Mucosa of gallbladder (tissue), 1 donor: ENCODE measurements around the gene ABCA4. TPM values are rescaled to one million over a fixed set of nuclear protein-coding genes. Genes with fewer than 3 reads are reported as not detected.
"Not testable (repeated sequence)": the region's sequence is repeated elsewhere in the genome, so short reads cannot be mapped to it uniquely, and the experiment has no call there.

Experiments used
- DNase-seq: peaks from one replicate; pipeline ENCODE4 v3.0.0-alpha.2; 2020; ENCODE audit warnings: low spot score
- total RNA-seq: library from RNA; stranded (reverse); gene quantifications from one replicate; pipeline ENCODE4 v1.2.1, GENCODE V29; 2021
- donor health status: DM: no; HTN: no; CAD: no.

Gene ABCA4
- 0.26 TPM for total RNA-seq

DNA sequence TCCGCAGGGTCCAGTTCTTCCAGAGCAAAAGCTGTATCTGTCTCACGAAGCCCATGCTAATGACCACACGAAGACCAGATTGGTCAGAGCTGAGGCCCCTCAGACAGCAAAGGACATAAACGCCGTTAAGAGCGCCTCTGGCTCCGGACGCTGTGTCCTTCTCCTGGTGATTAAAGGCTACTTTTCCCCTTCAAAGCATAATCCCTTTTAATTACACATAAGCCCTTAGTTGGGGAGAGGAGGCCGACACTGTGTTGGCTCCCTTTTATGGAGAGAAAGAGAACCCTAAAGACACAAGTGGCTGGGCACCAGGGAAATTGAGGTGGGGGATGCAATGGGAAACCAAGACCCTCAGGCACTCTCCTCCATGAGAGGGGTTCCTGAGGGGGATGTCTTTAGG, at the start of gene ABCA4:
Gene ABCA4, minus strand, starts transcription at position 158 of the 400 bp plus-strand sequence. Its CDS starts 103 bp downstream, at position 55.
- no peak for DNase-seq

DNA sequence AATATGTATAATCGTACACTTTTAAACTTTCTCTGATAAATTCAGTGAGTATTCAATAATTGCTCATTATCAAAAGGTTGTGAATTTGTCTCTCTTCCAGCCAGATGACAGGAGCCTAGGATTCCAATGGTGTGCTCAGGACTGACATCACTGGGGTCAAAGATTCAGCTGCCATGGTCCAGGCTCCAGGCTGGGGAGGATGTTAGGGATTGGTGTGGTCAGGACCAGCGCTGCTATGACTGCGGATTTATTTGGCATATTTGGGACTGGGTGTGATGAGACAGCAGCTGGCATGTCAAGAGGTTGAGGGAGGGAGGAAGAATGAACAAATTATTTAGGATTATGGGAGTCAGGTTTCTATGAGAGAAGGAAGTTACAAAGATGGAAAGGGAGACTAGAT, 48.2 kb upstream of the ABCA4 start:
- DNase-seq, result no peak

DNA sequence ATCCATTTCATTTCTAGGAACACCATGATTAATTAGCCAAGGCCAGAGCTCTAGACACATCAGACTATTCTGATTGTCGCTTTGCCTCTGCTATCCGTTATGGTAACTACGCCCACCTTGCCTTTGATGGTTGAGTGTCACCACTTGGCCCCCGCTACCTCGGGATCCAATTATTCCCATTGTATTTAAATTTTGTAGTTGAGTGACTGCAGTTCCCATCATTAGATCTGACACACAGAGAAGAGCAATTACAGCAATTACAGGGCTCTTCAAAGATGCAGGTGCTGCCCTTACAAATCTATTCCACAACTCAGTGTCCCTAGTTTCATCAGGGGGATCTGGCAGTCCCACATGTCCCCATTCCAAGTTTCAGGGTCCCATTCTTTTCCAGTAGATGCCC, 44.9 kb upstream of the ABCA4 start:
- no peak for DNase-seq

DNA sequence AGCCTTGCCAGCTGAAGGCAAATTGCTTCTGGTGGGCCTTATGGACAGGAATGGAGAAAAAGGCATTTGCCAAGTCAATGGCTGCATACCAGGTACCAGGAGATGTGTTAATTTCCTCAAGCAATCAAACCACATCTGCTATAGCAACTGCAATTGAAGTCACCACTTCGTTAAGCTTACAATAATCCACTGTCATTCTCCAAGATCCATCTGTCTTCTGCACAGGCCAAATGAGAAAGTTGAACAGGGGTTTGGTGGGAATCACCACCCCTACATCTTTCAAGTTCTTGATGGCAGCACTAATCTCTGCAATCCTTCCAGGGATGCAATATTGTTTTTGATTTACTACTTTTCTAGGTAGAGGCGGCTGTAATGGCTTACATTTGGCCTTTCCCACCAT, 43.9 kb upstream of the ABCA4 start:
- DNase-seq, result not testable (repeated sequence)

DNA sequence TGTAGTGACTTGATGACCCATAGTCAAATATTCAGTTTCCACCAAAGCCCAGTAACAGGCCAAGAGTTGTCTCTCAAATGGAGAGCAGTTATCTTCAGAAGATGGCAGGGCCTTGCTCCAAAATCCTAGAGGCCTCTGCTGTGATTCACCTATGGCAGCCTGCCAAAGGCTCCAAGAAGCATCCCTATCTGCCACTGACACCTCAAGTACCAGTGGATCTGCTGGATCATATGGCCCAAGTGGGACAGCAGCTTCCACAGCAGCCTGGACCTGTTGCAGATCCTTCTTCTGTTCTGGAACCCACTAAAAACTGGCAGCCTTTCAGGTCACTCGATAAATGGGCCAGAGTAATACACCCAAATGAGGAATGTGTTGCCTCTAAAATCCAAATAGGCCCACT, 43.2 kb upstream of the ABCA4 start:
- not testable (repeated sequence) for DNase-seq

DNA sequence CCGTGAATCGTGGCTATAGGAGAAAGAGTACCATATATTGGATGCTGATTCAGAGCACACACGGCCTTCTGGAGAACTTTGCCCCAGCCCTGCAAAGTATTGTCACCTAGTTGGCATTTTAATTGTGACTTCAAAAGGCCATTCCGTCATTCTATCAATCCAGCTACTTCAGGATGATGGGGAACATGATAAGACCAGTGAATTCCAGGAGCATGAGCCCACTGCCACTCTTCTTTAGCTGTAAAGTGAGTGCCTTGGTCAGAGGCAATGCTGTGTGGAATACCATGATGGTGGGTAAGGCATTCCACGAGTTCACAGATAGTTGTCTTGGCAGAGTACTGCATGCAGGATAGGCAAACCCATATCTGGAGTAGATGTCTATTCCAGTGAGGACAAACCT, 42.3 kb upstream of the ABCA4 start:
- not testable (repeated sequence) for DNase-seq

DNA sequence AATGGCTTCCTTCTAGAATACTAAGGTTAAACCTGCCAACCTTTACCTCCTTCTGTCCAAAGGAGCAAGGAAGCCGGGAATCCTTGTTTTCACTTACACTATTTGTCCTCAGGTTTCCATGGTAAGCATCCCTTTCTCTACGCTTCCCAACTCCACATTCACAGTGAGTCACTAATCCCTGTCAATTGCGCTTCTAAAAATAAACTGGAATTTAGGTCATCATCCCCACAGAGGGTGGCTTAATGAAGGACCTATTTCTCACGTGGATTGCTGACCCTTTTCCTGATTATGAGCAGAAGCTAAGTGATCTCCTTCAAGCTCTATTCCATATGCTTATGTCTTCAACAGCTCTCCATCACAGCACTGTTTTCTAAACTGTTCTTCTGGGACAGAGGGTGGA, 39.9 kb upstream of the ABCA4 start:
- DNase-seq, result no peak

DNA sequence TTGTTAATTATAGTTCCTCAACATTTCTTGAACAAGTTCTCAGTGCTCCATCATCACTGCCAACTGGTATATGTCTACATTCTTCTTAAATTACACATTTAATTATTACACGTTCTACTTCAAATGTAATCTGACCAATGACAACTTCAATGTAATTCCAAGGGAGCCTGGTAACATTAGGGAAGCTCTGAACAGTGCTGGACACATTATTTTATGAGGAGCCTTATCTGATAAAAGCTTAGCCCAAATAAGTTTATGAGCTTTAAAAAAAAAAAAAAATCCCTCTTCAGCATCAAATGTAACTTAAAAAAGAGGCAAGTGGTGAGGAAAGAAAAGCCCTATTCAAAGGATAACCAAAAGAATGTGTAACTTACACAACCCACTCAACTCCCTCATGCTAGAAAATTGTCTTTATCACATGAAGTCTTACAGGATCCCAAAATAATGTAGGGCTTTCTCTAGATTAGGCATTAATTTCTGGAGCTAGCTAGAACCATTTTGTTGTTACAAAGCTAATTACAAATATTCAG, 35.2 kb upstream of the ABCA4 start:
- no peak for DNase-seq

DNA sequence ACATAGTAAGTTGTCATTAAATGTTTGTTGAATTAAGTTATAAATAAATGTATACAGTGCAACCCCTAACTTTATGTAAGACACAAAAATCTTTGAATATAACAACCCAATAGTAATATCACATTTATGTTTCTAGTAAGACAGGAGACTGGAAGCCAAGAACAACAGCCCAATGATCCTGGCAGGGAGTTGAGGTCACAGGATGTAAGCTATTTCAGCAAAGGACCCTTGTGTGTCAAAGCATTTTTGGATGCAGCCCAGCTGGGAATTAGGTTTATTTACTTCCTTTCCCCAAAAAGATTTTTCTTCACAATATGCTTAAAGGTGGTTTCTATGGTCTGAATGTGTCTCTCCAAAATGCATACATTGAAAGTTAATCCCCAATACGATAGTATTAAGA, 34.0 kb upstream of the ABCA4 start:
- no peak for DNase-seq

DNA sequence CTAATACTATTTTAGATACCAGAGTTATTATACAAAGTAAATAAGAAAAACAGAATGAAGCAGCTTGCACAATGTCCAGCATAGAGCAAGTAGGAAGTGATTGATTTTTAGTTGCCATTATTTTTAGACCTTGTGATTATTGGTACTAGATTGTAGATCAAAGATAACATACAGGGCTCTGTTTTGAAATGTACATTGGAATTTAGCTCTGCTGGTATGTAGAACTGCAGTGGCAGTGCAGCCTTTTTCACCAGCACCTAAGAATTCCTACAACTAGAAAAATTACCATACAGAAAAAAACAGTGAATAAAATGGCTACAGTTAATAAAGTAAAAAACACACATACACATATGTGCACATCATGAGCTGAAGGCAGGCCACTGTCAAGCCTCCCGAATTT, 32.2 kb upstream of the ABCA4 start:
- no peak for DNase-seq

DNA sequence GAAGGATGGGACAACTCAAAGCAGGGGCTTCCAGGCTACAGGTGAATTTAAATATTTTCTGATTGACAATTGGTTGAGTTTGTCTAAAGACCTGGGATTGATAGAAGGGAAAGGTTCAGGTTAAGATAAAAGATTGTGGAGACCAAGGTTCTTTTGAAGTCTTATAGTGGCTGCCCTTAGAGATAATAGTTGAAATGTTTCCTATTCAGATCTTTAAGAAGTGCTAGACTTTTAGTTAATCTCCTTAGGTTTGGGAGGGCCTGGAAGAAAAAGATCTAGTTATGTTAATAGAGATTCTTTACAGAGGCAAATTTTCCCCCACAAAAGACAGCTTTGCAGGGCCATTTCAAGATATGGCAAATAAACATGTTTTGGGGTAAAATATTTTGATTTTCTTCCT, 28.2 kb upstream of the ABCA4 start:
- not testable (repeated sequence) for DNase-seq

DNA sequence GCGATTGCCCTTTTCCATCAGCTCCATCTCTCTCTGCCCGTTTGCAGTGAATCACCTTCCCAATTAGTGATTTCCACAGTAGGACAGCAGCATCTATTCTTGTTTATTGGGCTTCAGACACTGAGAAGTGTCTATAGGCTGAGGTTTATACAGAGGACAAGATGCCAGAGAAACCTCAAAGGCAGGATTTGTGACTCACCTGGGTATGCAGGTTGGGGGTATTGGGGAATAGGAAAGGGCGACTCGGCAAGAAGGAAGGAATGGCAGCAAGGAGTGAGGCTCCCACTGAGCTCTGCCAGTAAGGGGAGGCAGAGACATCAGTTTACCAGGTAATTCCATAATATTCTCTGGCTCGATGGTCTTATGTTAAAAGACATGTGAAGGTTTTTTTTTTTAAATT, 25.3 kb upstream of the ABCA4 start:
- no peak for DNase-seq

DNA sequence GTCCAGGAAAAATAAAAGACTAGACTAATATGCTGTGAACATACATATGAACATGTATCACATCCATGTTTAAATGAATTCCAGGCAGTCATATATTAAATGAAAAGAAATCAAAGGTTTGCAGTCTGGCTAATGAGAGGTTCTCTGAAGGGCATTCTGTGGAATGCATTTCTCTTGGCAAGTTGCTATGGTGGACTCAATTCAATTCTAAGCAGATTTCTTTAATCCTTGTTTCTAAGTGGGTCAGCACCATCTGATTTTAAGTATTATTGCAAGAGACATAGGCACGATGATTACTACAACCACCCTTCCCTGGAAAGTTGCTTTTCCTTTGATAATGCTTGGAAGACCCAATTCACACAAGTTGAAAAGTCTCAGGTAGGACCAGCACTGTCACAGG, 23.9 kb upstream of the ABCA4 start:
- DNase-seq, result no peak

DNA sequence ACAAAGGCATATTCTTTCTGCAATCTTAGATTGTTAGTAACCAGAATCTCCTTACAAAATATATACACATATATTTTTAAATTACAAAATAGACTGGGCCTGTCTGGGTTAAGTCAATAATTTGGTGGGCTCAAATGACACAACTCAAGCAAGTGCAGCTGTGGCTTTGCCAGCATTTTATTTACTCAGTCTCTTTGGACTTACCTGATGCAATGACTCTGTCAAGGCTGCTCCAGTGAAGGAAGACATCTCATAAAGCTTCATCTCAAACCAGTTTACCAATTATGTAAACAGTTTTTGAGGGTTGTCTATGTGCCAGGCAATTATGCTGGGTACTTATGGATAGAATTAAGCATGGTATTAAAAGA, 22.8 kb upstream of the ABCA4 start:
- no peak for DNase-seq

DNA sequence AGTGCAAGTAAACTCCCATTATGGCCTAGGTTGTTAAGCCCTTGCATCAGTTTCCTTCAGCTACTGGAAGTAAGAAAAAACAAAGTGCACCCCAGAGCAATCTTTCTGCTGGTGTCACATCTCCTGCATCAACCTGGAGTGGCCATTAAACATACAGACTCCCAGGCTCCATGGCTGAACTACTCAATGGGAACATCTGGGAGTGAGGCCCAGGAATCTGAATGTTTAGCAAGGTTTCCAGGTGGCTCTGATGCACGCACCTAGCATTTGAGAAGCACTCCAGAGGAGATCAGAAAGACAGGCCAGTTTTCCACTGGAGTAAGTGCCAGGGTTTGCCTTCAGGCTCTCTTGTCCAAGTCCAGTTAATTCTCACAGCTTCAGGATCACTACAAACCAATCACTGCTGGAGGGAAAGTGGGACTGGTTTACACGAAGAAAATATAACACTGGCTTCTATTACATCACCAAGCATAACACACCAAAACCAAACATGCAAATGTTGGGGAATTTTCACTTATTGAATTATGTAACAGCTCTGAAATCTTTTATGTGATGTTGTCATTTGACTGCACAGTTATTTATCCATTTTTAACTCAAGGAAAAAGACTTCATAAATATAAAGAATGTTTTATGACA, 22.3 kb upstream of the ABCA4 start:
- DNase-seq, result no peak

DNA sequence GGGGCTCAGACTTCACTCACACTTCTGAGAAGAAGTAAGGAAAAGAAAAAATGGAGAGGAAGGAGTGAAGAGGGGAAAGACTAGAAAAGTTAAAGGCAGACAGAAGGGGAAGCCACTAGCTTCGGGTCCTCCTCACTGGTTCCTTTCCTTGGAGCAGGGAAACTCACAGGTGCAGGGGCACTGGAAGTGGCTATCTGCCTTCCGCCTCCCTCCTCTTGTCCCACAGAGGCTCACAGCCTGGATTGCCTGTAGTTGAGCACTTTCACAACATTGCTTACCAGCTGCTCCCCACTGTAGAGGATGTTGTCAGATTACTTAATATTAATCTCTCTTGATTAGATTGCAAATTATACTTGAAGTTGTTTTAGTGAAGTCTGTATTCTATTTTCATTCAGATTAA, 21.6 kb upstream of the ABCA4 start:
- DNase-seq, result no peak

DNA sequence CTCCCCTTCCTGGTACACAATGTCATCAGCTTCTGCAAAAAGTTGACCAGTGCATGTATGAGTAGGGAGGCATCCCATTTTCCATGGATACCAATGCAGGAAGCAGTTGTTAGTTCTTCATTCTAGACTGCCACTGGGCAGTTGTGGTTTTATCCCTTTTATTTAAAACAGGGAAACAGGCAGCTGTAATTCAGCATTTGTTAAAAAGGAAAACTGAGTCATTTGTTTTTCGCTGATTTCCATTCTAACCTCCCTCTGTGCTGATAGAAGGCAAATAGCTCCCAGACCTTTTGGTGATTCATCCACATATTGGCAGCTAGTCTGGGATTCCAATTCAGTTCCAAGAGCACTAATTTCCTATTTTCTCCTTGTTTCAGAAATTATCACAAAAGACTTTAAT, 21.1 kb upstream of the ABCA4 start:
- no peak for DNase-seq

DNA sequence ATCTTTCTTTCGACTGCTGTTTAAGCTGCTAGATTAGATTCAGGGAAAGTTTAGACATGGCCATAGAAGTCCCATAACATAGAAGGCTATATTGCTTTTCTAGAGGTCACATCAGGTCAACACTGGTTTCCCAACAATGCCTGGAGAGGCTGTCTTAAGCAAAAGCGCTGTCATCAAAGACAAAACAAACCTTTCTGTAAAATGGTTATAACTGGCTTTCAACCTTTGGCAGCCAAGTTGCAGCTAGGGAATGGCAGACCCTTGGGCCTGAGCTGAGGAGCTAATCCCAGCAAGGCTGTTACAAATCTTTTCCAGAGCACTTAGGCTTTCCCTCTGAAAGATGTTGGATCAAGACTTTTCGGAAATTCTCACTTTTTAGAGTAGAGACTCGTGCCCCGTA, 11.2 kb upstream of the ABCA4 start:
- DNase-seq, result no peak

DNA sequence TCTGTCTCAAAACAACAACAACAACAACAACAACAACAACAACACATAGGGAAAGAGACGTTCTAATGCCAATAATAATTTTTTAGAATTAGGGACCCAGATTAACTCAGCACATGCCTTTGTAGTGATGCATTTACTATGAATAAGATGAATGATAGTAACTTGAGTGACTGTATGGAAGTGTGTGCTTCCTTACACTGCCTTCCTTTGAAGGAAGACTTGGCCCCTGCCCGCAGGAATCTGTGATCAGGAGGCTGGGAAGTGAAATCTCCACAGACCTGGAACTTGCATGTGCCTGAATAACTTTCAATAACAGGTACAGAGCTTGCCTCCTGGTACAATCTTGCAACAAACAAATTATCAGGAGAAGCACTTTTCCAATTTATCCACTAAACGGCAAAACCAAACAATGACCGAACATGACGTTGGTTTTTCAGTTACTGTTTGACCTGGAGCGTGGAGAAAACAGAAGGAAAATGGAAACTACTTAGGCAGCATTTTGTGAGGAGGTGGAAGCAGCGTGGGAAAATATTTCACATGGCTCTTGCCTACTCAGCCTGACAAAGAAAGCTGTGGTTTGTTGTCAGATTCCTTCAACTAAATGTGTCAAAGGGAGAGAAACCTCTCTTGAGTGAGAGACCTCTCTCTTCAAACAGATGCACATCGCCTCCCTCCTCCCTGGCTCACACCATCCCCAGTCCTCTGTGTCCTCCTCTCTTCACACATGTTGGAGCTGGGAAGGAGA, 10.1 kb upstream of the ABCA4 start:
- DNase-seq, result no peak

DNA sequence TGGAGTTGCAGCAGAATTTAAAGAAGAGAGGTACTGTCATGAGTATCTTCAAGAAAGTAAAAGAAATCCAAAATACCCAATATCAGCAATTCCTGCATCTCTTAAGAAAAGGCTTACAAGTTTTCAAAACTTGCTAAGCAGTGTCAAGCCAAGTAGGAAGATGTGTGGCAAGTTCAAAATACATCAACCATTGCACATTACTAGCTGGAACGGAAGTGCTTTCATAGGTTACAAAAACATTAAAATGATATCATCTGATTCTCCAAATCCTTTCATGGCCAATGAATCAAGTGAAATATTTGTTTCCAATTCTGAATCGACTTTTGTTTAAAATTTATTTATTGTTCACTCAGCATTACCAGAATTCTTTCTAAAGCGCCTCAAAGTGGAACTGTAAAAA, 5.7 kb upstream of the ABCA4 start:
- DNase-seq, result no peak

DNA sequence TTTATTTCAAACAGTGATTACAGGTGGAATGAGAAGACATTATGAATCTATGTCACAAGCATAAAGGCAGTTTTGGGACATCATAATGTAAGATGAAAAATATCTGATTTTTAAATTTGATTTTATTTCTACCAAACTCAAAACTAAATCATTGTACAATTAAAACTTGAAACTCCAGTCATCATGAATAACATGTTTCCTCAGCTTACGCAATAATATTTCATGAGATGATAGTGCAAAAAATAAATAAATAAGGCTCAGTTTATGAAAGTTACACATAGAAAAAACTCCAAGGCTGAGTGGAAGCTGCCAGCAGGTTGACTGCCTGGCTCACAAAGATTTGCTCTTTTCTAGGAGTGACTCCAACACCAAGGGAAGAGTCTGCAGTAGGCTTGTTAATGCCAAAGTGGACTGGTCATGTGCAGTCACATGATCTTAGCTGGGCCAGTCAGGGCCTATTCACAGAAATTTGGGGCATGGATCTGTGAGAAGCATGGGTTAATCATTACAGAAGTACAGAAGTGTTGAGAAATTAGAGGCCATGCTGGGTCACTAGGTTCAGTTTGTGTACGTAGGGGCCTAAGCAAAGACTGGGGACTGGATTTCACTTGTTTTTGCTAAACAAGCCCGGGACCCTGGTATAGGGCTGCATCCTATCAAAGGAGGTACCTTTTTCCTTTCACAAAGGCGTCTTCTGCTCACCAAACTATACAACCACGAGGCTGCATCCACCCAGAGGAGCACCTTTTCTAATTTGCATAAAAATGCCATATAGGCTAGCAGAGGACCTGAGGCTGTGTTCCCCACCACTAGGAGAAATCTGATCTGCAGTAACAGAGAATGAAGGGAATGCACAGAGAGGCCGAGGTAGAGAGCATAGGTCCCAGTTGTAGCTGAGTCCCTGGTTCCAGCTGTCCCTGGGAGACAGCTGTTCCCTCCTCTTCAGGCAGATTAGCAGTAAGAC, 4.9 kb upstream of the ABCA4 start:
- DNase-seq, result no peak

DNA sequence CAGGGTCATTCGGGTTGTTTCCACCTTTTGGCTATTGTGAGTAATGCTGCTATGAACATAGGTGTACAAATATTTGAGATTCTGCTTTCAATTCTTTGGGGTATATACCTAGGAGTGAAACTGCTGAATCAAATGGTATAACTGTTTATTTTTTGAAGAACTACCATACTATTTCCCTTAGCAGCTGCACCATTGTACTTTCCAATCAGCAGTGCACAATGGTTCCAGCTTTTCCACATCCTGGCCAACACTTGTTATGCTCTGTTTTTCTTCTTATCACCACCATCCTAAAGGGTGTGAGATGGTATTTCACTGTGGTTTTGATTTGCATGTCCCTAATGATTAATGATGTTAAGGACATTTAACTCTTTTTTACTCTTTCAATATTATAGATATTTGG, 3.6 kb upstream of the ABCA4 start:
- no peak for DNase-seq
